GM18858 (cell line): ENCODE measurements around the gene RRP1B.
"Not testable (repeated sequence)": the region's sequence is repeated elsewhere in the genome, so short reads cannot be mapped to it uniquely, and the experiment has no call there.

Experiments used
- ATAC-seq: cut with Tn5 transposase; IDR thresholded peaks from one replicate; pipeline ENCODE4 v1.9.1; 2021; ENCODE audit not compliant: unreplicated experiment

Gene RRP1B

DNA sequence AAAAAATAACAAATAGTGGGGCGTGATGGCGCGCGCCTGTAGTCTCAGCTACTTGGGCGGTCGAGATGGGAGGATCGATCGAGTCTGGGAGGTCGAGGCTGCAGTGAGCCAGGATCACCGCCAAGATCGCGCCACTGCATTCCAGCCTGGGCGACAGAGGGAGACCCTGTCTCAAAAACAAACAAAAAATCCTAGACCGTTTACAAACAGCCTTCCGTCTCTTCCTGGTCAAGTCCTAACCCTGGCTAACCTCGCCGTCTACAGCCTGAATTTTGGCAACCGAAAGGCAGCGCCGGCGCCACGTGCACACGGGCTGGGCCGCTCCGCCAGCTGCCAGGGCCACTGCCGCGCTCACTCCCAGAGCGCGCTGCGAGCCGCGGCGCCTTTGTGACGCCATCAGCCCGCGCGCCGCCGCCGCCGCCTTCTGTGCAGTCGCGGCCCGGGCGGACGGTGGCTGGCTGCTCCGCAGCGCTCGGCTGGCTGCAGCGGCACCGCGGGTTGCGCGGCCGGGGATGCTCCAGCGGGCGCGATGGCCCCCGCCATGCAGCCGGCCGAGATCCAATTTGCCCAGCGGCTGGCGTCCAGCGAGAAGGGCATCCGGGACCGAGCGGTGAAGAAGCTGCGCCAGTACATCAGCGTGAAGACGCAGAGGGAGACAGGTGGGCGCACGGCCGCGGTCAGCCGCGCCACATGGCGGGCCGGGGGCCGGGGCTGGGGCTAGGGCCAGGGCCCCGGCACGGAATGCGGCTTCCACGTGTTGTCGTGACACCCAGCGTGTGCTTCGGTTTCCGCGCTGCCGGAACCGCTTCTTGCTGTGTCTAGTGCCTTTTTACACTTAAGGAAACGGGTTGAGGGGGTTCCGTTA is at the start of gene RRP1B, which contains the start of gene HSF2BP:
Gene RRP1B (plus strand): TSS at position 425 of the 865 bp plus-strand sequence. CDS start 105 bp downstream, at position 530.
Gene HSF2BP (minus strand): TSS at position 353 of the 865 bp plus-strand sequence. CDS start 1,392 bp downstream, outside the sequence.
- ATAC-seq = peak; percentile 64

DNA sequence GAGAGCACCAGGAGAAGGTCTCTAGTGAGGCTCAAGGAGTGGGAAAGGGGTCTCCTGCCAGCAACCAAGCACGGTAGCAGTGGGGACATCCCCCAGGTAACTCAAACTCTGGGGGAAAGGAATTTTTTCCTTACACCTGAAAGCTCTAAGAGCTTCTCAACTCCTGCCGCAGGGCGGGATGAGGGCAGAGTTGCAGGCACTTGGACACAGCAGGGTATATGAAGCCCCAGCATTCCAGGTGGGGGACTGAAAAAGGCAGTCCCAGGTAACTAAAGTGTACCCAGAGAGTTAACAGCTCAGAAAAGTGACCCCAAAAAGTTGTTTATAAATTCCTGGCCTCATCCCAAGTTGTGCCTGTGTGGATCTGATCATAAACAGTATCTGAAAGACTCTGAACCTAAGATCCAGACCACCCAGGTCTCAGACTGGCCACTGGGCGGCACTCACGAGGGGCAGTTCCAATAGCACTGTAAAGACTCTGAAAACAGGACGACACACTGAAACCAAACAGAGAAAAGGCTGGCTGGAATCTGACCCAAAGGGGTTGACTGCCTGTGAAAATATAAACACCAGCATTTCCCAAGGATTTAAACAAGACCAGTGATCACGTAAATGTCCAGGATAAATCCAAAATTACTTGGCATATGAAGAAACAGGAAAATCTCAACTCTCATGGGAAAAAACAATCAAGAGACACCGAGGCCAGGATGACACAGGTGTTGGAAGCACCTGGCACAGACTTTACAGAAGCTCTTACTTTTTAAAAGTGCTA is 47.6 kb upstream of the RRP1B start:
- no peak for ATAC-seq

DNA sequence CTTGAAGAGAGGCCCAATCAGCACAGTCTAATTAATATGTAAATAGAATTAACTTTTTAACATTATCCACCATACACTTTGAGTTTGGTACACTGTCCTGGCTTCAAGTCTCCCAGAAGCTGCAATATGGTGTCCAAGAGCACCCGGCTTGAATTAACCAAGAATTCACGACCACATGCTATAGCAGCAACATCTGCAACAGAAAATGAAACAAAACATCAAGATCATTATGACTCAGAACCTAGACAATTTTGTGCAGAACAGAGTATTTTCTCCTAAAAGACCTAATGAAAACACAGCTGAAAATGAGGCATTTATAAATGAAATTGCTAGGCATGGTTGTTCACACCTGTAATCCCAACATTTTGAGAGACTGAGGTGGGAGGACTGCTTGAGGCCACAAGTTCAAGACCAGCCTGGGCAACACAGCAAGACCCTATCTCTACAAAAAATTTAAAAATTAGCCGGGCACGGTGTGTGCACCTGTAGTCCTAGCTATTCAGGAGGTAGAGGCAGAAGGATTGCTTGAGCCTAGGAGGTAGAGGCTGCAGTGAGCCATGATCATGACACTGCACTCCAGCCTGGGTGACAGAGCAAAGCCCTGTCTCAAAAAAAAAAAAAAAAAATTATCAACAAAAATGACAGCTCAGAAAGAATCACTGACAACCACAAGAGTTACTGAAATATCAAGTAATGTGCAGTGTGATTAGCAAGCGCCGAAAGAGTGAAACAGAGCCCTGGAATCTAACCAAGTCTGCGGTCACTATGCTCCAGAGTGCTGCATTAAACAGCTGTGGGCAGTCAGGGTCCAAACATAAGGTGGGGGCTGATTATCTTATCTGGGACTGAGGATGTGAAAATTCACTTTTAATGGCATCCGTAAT is 45.4 kb upstream of the RRP1B start:
- ATAC-seq = no peak

GRCh38 chr21:43614839-43615238 is 44.5 kb upstream of the RRP1B start:
- ATAC-seq = no peak

- not testable (repeated sequence) for ATAC-seq
These were observed 42.5 kb upstream of the RRP1B start for GRCh38 chr21:43616861-43617260.

- ATAC-seq = no peak
These were observed 40.4 kb upstream of the RRP1B start for GRCh38 chr21:43618940-43619339.

GRCh38 chr21:43619344-43619743 is 40.0 kb upstream of the RRP1B start:
- no peak for ATAC-seq

- no peak for ATAC-seq
These were observed 39.5 kb upstream of the RRP1B start for GRCh38 chr21:43619856-43620255.

DNA sequence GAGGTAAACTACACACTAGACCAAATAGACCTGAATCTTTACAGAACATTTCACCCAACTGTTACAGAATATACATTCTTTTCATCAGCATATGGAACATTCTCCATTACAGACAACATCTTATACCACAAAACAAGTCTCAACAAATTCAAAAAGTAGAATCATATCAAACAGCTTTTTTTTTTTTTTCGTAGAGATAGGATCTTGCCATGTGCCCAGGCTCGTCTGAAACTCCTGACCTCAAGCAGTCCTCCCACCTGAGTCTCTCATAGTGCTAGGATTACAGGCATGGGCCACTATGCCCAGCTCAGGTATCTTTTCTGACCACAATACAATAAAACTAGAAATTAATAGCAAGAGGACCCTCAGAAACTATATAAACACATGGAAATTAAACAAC is 36.6 kb upstream of the RRP1B start:
- no peak for ATAC-seq

GRCh38 chr21:43623588-43623987 is 35.8 kb upstream of the RRP1B start:
- no peak for ATAC-seq

DNA sequence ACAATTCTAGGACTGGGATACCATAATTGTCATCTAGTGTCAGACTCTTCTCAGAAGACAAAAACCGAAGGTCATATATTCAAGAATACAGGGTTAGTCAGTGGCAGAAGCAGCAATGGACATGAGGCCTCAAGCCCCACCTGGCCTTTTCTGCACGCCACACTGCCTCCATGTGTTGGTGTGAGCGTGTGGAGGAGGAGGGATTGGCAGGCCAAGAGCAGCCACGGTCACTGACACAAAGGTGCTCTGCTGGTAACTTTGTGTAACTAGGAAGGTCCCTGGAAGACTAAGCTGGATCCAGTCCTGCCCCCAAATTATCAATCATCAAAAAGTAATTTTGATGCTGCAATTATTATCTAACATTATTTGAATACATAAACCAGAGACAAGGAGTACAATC is 35.0 kb upstream of the RRP1B start:
- ATAC-seq = no peak

- no peak for ATAC-seq
These were observed 33.0 kb upstream of the RRP1B start for GRCh38 chr21:43626390-43626789.

DNA sequence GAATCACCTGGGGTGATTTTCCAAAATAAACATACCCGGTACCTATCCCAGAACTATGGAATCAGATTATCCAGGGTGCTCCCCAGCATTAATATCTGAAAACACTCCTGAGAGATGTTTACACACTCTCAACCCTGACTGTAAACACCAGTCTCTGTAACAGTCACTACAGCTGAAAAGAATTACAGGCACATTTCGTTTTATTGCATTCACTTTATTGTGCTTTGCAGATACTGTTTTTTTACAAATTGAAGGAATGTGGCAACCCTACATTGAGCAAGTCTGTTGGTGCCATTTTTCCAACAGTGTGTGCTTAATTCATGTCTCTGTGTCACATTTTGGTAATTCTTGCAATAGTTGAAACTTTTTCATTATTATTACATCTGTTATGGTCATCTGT is 31.8 kb upstream of the RRP1B start:
- no peak for ATAC-seq

- ATAC-seq = no peak
These were observed 27.8 kb upstream of the RRP1B start for GRCh38 chr21:43631411-43632107.

DNA sequence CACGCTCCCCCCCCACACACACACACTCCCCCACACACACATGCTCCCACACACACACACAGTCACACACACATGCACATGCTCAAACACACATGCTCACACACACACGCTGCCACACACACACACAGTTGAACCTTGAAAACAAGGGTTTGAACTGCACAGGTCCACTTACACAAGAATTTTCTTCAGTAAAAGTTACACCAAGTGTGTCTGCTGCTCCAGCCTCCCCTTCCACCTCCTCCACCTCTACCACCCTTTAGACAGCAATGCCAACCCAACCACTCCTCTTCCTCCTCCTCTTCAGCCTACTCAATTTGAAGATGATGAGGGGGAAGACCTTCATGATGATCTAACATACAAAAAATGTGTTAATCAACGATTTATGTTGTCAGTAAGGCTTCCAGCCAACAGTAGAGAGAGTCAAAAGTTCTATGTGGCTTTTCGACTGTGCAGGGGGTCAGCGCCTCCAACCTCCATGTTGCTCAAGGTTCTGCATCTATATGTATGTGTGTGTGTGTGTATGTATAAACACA is 26.9 kb upstream of the RRP1B start:
- no peak for ATAC-seq

GRCh38 chr21:43634618-43635017 is 24.7 kb upstream of the RRP1B start:
- ATAC-seq = no peak

DNA sequence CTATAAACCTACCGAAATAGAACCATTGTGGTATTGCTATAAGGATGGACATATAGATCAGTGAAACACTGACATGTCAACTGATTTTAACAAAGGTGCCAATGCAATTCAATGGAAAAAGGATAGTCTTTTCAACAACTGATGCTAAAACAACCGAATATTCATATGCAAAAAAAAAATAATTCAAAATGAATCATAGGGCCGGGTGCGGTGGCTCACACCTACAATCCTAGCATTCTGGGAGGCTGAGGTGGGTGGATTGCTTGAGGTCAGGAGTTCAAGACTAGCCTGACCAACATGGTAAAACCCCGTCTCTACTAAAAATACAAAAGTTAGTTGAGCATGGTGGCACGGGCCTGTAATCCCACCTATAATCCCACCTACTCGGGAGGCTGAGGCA is 23.9 kb upstream of the RRP1B start:
- ATAC-seq = no peak

DNA sequence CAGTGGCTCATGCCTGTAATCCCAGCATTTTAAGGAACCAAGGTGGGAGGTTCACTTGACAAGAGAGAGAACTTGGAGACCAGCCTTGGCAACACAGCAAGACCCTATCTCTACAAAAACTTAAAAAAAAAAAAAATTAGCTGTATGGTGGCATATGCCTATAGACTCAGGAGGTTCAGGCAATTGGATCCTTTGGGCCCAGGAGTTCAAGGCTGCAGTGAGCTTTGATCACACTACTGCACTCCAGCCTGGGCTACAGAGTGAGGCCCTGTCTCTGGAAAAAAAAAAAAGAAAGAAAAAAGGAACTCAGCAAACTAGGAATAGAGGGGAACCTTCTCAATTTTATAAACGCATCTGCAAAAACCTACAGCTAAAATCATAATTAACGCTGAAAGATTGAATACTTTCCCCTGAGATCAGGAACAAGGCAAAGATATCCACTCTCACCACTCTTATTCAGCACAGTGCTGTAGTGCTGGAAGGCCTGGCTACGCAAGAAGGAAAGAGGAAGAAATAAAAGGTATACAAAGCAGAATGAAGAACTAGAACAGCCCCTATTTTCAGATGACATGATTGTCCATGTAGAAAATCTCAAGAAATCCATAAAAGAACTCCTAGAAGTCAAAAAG is 21.7 kb upstream of the RRP1B start:
- no peak for ATAC-seq

- ATAC-seq = no peak
These were observed 19.6 kb upstream of the RRP1B start for GRCh38 chr21:43639470-43640353.
